ENCODE results near the gene LCA5L. TPM values are rescaled to one million over a fixed set of nuclear protein-coding genes. Genes with fewer than 3 reads are reported as not detected.
A peak's percentile ranks its signal among the peaks of the same experiment; 100 is the strongest.

LCA5L gene
- total and polyA plus RNA-seq, 10 of the 15 experiments (the other 5 are each of a cell fraction or from before 2014, with no cell fraction given), result 0.18 to 0.55 (median 0.27) TPM; not detected in 2

GRCh38 chr21:39406065-39406464 is 39.5 kb downstream of the LCA5L start:
- CTCF ChIA-PET, result no interaction called here

GRCh38 chr21:39400173-39400572 is 45.4 kb downstream of the LCA5L start:
- WGBS (ENCODE audit: insufficient coverage, insufficient replicate concordance, low lambda C conversion rate, missing lambda C conversion rate), result 87% methylated on average over 8 of the region's 8 CpGs

More at GRCh38 chr21:39406065-39406464, 39.5 kb downstream of the LCA5L start:
- no peaks in the 10 kb centered on the region for H3K36me3 ChIP-seq (ENCODE audit: control insufficient read depth in 2 of 2, insufficient read depth in 2 of 2, low read length in 1 of 2)
- no peak overlapping the region for H3K4me2 ChIP-seq (ENCODE audit: control insufficient read depth, insufficient read depth)
- H3K9ac ChIP-seq (ENCODE audit: control insufficient read depth, insufficient read depth, low read length), result no peak overlapping the region
- no peaks in the 10 kb centered on the region for H4K20me1 ChIP-seq (ENCODE audit: control insufficient read depth, insufficient read depth)
- WGBS (ENCODE audit: insufficient coverage, insufficient replicate concordance, low lambda C conversion rate, missing lambda C conversion rate), result 75% methylated on average over 2 of the region's 2 CpGs
- no peaks in the 10 kb centered on the region for H3K27me3 ChIP-seq (replicated peaks in 1 of 2; ENCODE audit: control insufficient read depth in 2 of 2, insufficient read depth in 2 of 2, low read length in 1 of 2)
- ATAC-seq, result no peak
- ChIA-PET SMC1A (ENCODE audit: uncharacterized antibody, unreplicated experiment) (no interaction called here), RAD21 (ENCODE audit: unreplicated experiment) (no interaction called here), POLR2A (no interaction called here)
- H3K27ac ChIP-seq (ENCODE audit: control insufficient read depth, insufficient read depth), result no peak overlapping the region
- in situ Hi-C loops (cut with MboI), result no loop called here
- no peaks in the 10 kb centered on the region for H3K4me1 ChIP-seq (ENCODE audit: control insufficient read depth, insufficient read depth, low read length)
- DNase-seq (ENCODE audit: low read depth, low spot score), result no peak
- no peaks in the 10 kb centered on the region for H3K79me2 ChIP-seq (ENCODE audit: control insufficient read depth, insufficient read depth, low read length)
- TF ChIP-seq CBX5 (IDR thresholded peaks at IDR 0.05; ENCODE audit: low read depth) (peak; percentile 68; the same call in 1 of the 2 replicates), LARP7 (IDR thresholded peaks at IDR 0.05) (no peak)
- no peak overlapping the region for H2AFZ ChIP-seq (ENCODE audit: control insufficient read depth, low read depth, low read length)
- H3K9me3 ChIP-seq (replicated peaks; ENCODE audit: control insufficient read depth, insufficient read depth, low read length), result peaks cover 2% of the 10 kb centered on the region; the same call in 1 of the 3 replicates
- no peak overlapping the region for H3K4me3 ChIP-seq
- FAIRE-seq, result no peak
- no TSS peak for BruUV-seq (replicated peaks)
- intact Hi-C loops (cut with micrococcal nuclease; ENCODE audit: unreplicated experiment), result no loop called here

More at GRCh38 chr21:39400173-39400572, 45.4 kb downstream of the LCA5L start:
- ATAC-seq, result no peak
- no TSS peak for BruUV-seq (replicated peaks)
- SMC1A ChIA-PET (ENCODE audit: uncharacterized antibody, unreplicated experiment), result interaction anchor here (1.0 kb wide), 1 partner anchor 13 kb away, joined by 6 read pairs; no protein-coding TSS in a partner anchor
- H3K27me3 ChIP-seq (replicated peaks in 1 of 2; ENCODE audit: control insufficient read depth in 2 of 2, insufficient read depth in 2 of 2, low read length in 1 of 2), result no peaks in the 10 kb centered on the region
- in situ Hi-C loops (cut with MboI), result no loop called here
- H3K36me3 ChIP-seq (ENCODE audit: control insufficient read depth in 2 of 2, insufficient read depth in 2 of 2, low read length in 1 of 2), result peaks cover 2 to 6% of the 10 kb centered on the region in 2 experiments; a peak in 1 of 4 replicates
- DNase-seq (ENCODE audit: low read depth, low spot score), result no peak
- RAD21 ChIA-PET (ENCODE audit: unreplicated experiment), result no interaction called here
- CTCF ChIA-PET, result interaction anchor here (1.0 to 1.4 kb wide), 2 partner anchors 13 to 41 kb away, joined by 4 to 5 read pairs; no protein-coding TSS in a partner anchor
- no peak overlapping the region for H2AFZ ChIP-seq (ENCODE audit: control insufficient read depth, low read depth, low read length)
- no peak overlapping the region for H3K4me3 ChIP-seq
- intact Hi-C loops (cut with micrococcal nuclease; ENCODE audit: unreplicated experiment), result no loop called here
- no peak overlapping the region for H3K27ac ChIP-seq (ENCODE audit: control insufficient read depth, insufficient read depth)
- H4K20me1 ChIP-seq (ENCODE audit: control insufficient read depth, insufficient read depth), result no peaks in the 10 kb centered on the region
- no peaks in the 10 kb centered on the region for H3K79me2 ChIP-seq (ENCODE audit: control insufficient read depth, insufficient read depth, low read length)
- POLR2A ChIA-PET, result no interaction called here
- H3K4me1 ChIP-seq (ENCODE audit: control insufficient read depth, insufficient read depth, low read length), result no peaks in the 10 kb centered on the region
- no peak overlapping the region for H3K4me2 ChIP-seq (ENCODE audit: control insufficient read depth, insufficient read depth)
- H3K9me3 ChIP-seq (replicated peaks; ENCODE audit: control insufficient read depth, insufficient read depth, low read length), result no peaks in the 10 kb centered on the region
- no peak overlapping the region for H3K9ac ChIP-seq (ENCODE audit: control insufficient read depth, insufficient read depth, low read length)
- TF ChIP-seq SMC3 (IDR thresholded peaks at IDR 0.05; ENCODE audit: borderline replicate concordance, low read length), result no peak
- TF ChIP-seq ZZZ3 (IDR thresholded peaks at IDR 0.05; ENCODE audit: control insufficient read depth, insufficient read length, low read depth), result no peak
- no peak for TF ChIP-seq MEF2A (IDR thresholded peaks at IDR 0.05; ENCODE audit: insufficient read depth, low read depth, low read length)
- no peak for TF ChIP-seq HDAC2 (IDR thresholded peaks at IDR 0.05)
- TF ChIP-seq BMI1 (IDR thresholded peaks at IDR 0.05; ENCODE audit: borderline replicate concordance), result no peak
- TF ChIP-seq BCL3 (IDR thresholded peaks at IDR 0.05; ENCODE audit: borderline replicate concordance, insufficient read depth, low read depth, low read length, poor library complexity, severe bottlenecking), result no peak
- no peak for TF ChIP-seq MTA2 (IDR thresholded peaks at IDR 0.05; ENCODE audit: low read depth)
- TF ChIP-seq RFX5 (IDR thresholded peaks at IDR 0.05; ENCODE audit: low read depth, low read length), result no peak
- no peak for TF ChIP-seq E2F4 (IDR thresholded peaks at IDR 0.05; ENCODE audit: low read depth, low read length)
- no peak for TF ChIP-seq CHD4 (IDR thresholded peaks at IDR 0.05)
- TF ChIP-seq FOS (IDR thresholded peaks at IDR 0.05; ENCODE audit: borderline replicate concordance, extremely low read depth, insufficient read length), result no peak
- no peak for TF ChIP-seq ZNF384 (IDR thresholded peaks at IDR 0.05; ENCODE audit: borderline replicate concordance, low read depth, low read length)
- no peak for TF ChIP-seq STAT1 (conservative IDR thresholded peaks at IDR 0.05)
- FAIRE-seq, result no peak

Data from GM12878 (cell line).